Measurements from ENCODE around the gene HDLBP. TPM values are rescaled to one million over a fixed set of nuclear protein-coding genes. Genes with fewer than 3 reads are reported as not detected.

The HDLBP gene
- total and polyA plus RNA-seq, 2 experiments from 2014 or later = 389 to 437 TPM

GRCh38 chr2:241291977-241292376 is 23.5 kb downstream of the HDLBP start:
- Histone ChIP-seq H3K9me2 (replicated peaks; ENCODE audit: insufficient read depth) (no peaks in the 10 kb centered on the region), H3K36me3 (replicated peaks; ENCODE audit: insufficient read depth, low read depth) (peaks cover 2% of the 10 kb centered on the region), H3K4me3 (no peak overlapping the region), H3K27ac (no peak overlapping the region), H3K9me3 (ENCODE audit: low read depth) (no peaks in the 10 kb centered on the region), H2AFZ (no peak overlapping the region), H3K27me3 (no peaks in the 10 kb centered on the region), H3K4me1 (ENCODE audit: insufficient read depth) (no peaks in the 10 kb centered on the region), H3K4me2 (no peak overlapping the region), H3K79me2 (peaks cover 100% of the 10 kb centered on the region), H4K20me1 (ENCODE audit: insufficient read depth, poor library complexity, severe bottlenecking) (peaks cover 79% of the 10 kb centered on the region)
- no peak for TF ChIP-seq EZH2phosphoT487 (IDR thresholded peaks at IDR 0.05; ENCODE audit: low read depth, severe bottlenecking, unreplicated experiment)
- TF ChIP-seq EZH2 (IDR thresholded peaks at IDR 0.05; ENCODE audit: borderline replicate concordance) = no peak
- no peak for TF ChIP-seq CTCF (IDR thresholded peaks at IDR 0.05; ENCODE audit: poor library complexity)
- 72% methylated on average over 6 of the region's 6 CpGs for WGBS (ENCODE audit: low lambda C conversion rate, missing lambda C conversion rate)
- no peak for DNase-seq (ENCODE audit: low spot score)

GRCh38 chr2:241291153-241291552 is 24.3 kb downstream of the HDLBP start:
- no peak overlapping the region for H2AFZ ChIP-seq
- WGBS (ENCODE audit: low lambda C conversion rate, missing lambda C conversion rate) = 89% methylated on average over 6 of the region's 6 CpGs
- no peaks in the 10 kb centered on the region for H3K27me3 ChIP-seq
- H4K20me1 ChIP-seq (ENCODE audit: insufficient read depth, poor library complexity, severe bottlenecking) = peaks cover 72% of the 10 kb centered on the region
- H3K36me3 ChIP-seq (replicated peaks; ENCODE audit: insufficient read depth, low read depth) = no peaks in the 10 kb centered on the region
- H3K9me2 ChIP-seq (replicated peaks; ENCODE audit: insufficient read depth) = no peaks in the 10 kb centered on the region
- TF ChIP-seq EZH2phosphoT487 (IDR thresholded peaks at IDR 0.05; ENCODE audit: low read depth, severe bottlenecking, unreplicated experiment) (no peak), EZH2 (IDR thresholded peaks at IDR 0.05; ENCODE audit: borderline replicate concordance) (no peak), CTCF (IDR thresholded peaks at IDR 0.05; ENCODE audit: poor library complexity) (no peak)
- no peaks in the 10 kb centered on the region for H3K9me3 ChIP-seq (ENCODE audit: low read depth)
- H3K79me2 ChIP-seq = peaks cover 100% of the 10 kb centered on the region
- no peak overlapping the region for H3K4me2 ChIP-seq
- no peaks in the 10 kb centered on the region for H3K4me1 ChIP-seq (ENCODE audit: insufficient read depth)
- no peak overlapping the region for H3K27ac ChIP-seq
- DNase-seq (ENCODE audit: low spot score) = no peak
- no peak overlapping the region for H3K4me3 ChIP-seq

GRCh38 chr2:241289597-241289996 is 25.9 kb downstream of the HDLBP start:
- WGBS (ENCODE audit: low lambda C conversion rate, missing lambda C conversion rate) = 71% methylated on average over 3 of the region's 3 CpGs
- Histone ChIP-seq H2AFZ (no peak overlapping the region), H3K4me3 (no peak overlapping the region), H3K27me3 (no peaks in the 10 kb centered on the region), H3K27ac (no peak overlapping the region), H4K20me1 (ENCODE audit: insufficient read depth, poor library complexity, severe bottlenecking) (peaks cover 64% of the 10 kb centered on the region), H3K36me3 (replicated peaks; ENCODE audit: insufficient read depth, low read depth) (no peaks in the 10 kb centered on the region), H3K9me3 (ENCODE audit: low read depth) (no peaks in the 10 kb centered on the region), H3K4me1 (ENCODE audit: insufficient read depth) (no peaks in the 10 kb centered on the region), H3K4me2 (no peak overlapping the region), H3K79me2 (peaks cover 100% of the 10 kb centered on the region), H3K9me2 (replicated peaks; ENCODE audit: insufficient read depth) (no peaks in the 10 kb centered on the region)
- no peak for DNase-seq (ENCODE audit: low spot score)
- no peak for TF ChIP-seq CTCF (IDR thresholded peaks at IDR 0.05; ENCODE audit: poor library complexity)
- no peak for TF ChIP-seq EZH2phosphoT487 (IDR thresholded peaks at IDR 0.05; ENCODE audit: low read depth, severe bottlenecking, unreplicated experiment)
- TF ChIP-seq EZH2 (IDR thresholded peaks at IDR 0.05; ENCODE audit: borderline replicate concordance) = no peak

- Histone ChIP-seq H3K36me3 (replicated peaks; ENCODE audit: insufficient read depth, low read depth) (no peaks in the 10 kb centered on the region), H4K20me1 (ENCODE audit: insufficient read depth, poor library complexity, severe bottlenecking) (peaks cover 63% of the 10 kb centered on the region), H3K4me3 (no peak overlapping the region), H3K4me1 (ENCODE audit: insufficient read depth) (no peaks in the 10 kb centered on the region), H3K9me3 (ENCODE audit: low read depth) (no peaks in the 10 kb centered on the region), H3K27me3 (no peaks in the 10 kb centered on the region), H2AFZ (no peak overlapping the region), H3K9me2 (replicated peaks; ENCODE audit: insufficient read depth) (no peaks in the 10 kb centered on the region), H3K27ac (no peak overlapping the region), H3K79me2 (peaks cover 100% of the 10 kb centered on the region), H3K4me2 (no peak overlapping the region)
- DNase-seq (ENCODE audit: low spot score) = no peak
- WGBS (ENCODE audit: low lambda C conversion rate, missing lambda C conversion rate) = 96% methylated on average over 4 of the region's 4 CpGs
- TF ChIP-seq EZH2 (IDR thresholded peaks at IDR 0.05; ENCODE audit: borderline replicate concordance) (no peak), EZH2phosphoT487 (IDR thresholded peaks at IDR 0.05; ENCODE audit: low read depth, severe bottlenecking, unreplicated experiment) (no peak), CTCF (IDR thresholded peaks at IDR 0.05; ENCODE audit: poor library complexity) (no peak)
These were observed 26.4 kb downstream of the HDLBP start for GRCh38 chr2:241289053-241289452.
